ENCODE measurements around the gene HRCT1.

DNA sequence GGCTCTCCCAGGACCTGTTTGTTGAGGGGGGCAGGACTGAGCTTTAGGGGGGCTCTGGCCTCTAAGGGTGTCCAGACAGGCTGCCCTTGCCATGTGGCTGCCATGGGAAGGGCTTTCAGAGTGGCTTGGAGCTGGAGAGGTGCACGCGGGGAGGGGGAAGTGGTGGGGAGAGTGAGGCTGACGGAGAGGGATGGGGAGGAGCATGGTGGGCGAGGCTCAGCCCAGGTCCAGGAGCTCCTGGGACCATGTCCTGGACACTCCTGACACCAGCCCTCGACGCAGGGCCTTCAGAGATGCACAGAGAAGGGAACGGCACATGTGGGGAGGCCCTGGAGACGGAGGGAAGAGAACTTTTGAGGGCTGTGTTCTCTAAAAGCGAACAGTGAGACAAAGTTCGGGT, 5.7 kb downstream of the HRCT1 start:
- no peak for TF ChIP-seq CTCF (IDR thresholded peaks at IDR 0.05)
- no peak for TF ChIP-seq POLR2A (IDR thresholded peaks at IDR 0.05)
